Measurements from ENCODE around the gene DENND5A. TPM values are rescaled to one million over a fixed set of nuclear protein-coding genes. Genes with fewer than 3 reads are reported as not detected.

DENND5A gene
- polyA plus RNA-seq, 1 experiment: 145 TPM

DNA sequence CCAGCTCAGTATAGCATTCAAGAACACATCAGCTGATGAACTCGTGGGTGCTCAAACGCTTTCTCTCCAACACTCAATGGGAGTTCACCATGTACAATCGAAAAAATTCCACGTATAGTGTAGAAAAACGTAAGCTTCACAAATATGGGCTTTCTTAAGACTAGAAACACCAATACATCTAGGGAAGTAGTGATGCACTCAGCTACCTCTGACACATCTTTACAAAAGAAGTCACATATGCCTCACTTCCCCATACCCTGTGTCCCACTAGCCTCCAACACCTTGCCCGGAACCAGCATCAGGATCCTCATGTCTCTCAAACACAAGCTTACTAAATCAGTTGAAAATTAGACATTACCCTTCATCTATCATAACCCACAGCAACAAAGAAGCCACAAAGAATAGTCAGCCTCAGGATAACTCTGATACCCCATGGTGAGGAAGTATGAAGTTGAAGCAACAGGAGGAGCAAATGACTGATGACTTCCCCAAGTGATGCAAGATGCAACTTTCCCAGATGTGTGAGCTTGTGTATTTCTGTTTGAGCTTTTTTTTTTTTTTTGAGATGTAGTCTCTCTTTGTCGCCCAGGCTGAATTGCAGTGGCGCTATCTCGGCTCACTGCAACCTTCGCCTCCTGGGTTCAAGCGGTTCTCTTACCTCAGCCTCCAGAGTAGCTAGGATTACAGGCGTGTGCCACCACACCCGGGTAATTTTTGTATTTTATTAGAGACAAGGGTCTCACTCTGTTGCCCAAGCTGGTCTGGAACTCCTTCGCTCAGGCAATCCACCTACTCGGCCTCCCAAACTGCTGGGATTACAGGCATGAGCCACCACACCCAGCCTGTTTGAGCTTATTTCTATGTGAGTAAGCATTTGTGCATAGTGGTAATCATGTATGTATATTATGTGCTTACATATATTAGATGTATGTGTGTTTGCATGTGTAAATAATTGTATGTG, 8.5 kb upstream of the DENND5A start:
- Histone ChIP-seq H3K4me3 (ENCODE audit: low read depth, low read length) (no peak overlapping the region), H3K27me3 (ENCODE audit: control insufficient read depth, insufficient read depth, low read length) (no peaks in the 10 kb centered on the region), H3K9me3 (ENCODE audit: control insufficient read depth, insufficient read depth, low read length) (no peaks in the 10 kb centered on the region), H3K27ac (ENCODE audit: low read depth, low read length) (no peak overlapping the region)
- CTCF ChIA-PET: interaction anchor here (1.4 kb wide), 1 partner anchor 112 kb away, joined by 4 read pairs; no protein-coding TSS in a partner anchor
- POLR2A ChIA-PET: interaction anchor here (0.6 to 1.1 kb wide), 3 partner anchors 9 to 91 kb away, joined by 3 to 5 read pairs (median 3); no protein-coding TSS in a partner anchor
- TF ChIP-seq, protein P1, sequence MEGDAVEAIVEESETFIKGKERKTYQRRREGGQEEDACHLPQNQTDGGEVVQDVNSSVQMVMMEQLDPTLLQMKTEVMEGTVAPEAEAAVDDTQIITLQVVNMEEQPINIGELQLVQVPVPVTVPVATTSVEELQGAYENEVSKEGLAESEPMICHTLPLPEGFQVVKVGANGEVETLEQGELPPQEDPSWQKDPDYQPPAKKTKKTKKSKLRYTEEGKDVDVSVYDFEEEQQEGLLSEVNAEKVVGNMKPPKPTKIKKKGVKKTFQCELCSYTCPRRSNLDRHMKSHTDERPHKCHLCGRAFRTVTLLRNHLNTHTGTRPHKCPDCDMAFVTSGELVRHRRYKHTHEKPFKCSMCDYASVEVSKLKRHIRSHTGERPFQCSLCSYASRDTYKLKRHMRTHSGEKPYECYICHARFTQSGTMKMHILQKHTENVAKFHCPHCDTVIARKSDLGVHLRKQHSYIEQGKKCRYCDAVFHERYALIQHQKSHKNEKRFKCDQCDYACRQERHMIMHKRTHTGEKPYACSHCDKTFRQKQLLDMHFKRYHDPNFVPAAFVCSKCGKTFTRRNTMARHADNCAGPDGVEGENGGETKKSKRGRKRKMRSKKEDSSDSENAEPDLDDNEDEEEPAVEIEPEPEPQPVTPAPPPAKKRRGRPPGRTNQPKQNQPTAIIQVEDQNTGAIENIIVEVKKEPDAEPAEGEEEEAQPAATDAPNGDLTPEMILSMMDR (IDR thresholded peaks at IDR 0.05; ENCODE audit: low read depth, low read length): no peak
- DNase-seq (ENCODE audit: low read depth, low spot score): no peak

DNA sequence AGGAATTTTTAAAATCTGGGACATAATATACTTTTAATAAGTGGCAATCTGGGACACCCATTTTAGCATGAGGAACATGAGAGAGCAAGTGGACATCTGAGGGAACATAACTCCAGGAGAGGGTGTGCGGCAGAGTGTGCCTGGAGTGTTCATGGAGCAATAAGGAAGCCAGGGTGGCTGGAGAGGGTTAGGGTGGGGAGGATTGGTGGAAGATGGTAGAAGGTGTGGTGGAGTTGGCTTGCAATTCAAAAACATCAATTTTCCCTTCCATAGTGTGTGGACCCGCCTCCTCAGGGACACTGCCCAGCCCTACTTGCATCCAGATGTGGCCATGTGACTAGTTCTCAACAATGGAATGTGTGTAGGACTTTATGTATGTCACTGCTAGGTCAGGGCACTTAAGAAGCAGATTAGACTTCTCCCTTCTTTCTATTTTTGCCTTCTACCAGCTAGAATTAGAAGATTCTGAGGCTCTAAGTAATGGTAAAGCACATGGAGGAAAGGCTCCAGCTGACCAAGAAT, 4.4 kb upstream of the DENND5A start:
- Histone ChIP-seq H3K9me3 (ENCODE audit: control insufficient read depth, insufficient read depth, low read length) (no peaks in the 10 kb centered on the region; the same call in 1 of the 2 replicates), H3K4me3 (ENCODE audit: low read depth, low read length) (no peak overlapping the region), H3K27ac (ENCODE audit: low read depth, low read length) (no peak overlapping the region), H3K27me3 (ENCODE audit: control insufficient read depth, insufficient read depth, low read length) (no peaks in the 10 kb centered on the region)
- POLR2A ChIA-PET: no interaction called here
- no peak for DNase-seq (ENCODE audit: low read depth, low spot score)
- TF ChIP-seq, protein P1 (IDR thresholded peaks at IDR 0.05; ENCODE audit: low read depth, low read length): no peak
- CTCF ChIA-PET: interaction anchor here (0.6 kb wide), 1 partner anchor 38 kb away, joined by 4 read pairs; no protein-coding TSS in a partner anchor

DNA sequence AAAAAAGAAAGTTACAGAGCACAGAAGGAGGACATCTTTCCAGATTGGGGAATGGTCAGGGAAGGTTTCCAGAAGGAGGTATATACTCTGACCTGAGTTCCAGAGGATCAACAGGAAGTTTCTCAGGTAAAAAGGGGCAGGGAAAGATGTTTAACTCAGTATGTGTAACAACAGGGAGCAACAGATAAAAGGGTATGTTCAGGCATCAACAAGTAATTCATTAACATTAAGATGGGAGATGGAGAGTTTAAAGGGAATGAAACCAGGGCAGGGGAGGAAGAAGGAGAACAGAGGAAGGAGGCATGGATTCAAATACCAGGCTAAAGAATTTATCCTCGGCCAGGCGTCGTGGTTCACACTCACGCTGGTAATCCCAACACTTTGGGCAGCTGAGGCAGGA, 2.5 kb upstream of the DENND5A start:
- H3K9me3 ChIP-seq (ENCODE audit: control insufficient read depth, insufficient read depth, low read length): peaks cover 3% of the 10 kb centered on the region; the same call in 1 of the 2 replicates
- no peaks in the 10 kb centered on the region for H3K27me3 ChIP-seq (ENCODE audit: control insufficient read depth, insufficient read depth, low read length)
- CTCF ChIA-PET: no interaction called here
- H3K4me3 ChIP-seq (ENCODE audit: low read depth, low read length): no peak overlapping the region
- TF ChIP-seq, protein P1 (IDR thresholded peaks at IDR 0.05; ENCODE audit: low read depth, low read length): no peak
- POLR2A ChIA-PET: no interaction called here
- H3K27ac ChIP-seq (ENCODE audit: low read depth, low read length): no peak overlapping the region
- no peak for DNase-seq (ENCODE audit: low read depth, low spot score)

GRCh38 chr11:9266926-9267325, 1.8 kb upstream of the DENND5A start:
- POLR2A ChIA-PET: interaction anchor here (0.6 kb wide), 1 partner anchor 107 kb away, joined by 5 read pairs; no protein-coding TSS in a partner anchor
- CTCF ChIA-PET: no interaction called here
- Histone ChIP-seq H3K9me3 (ENCODE audit: control insufficient read depth, insufficient read depth, low read length) (peaks cover 3% of the 10 kb centered on the region; the same call in 1 of the 2 replicates), H3K4me3 (ENCODE audit: low read depth, low read length) (no peak overlapping the region), H3K27me3 (ENCODE audit: control insufficient read depth, insufficient read depth, low read length) (no peaks in the 10 kb centered on the region), H3K27ac (ENCODE audit: low read depth, low read length) (no peak overlapping the region)
- DNase-seq (ENCODE audit: low read depth, low spot score): no peak
- TF ChIP-seq, protein P1 (IDR thresholded peaks at IDR 0.05; ENCODE audit: low read depth, low read length): no peak

All from AG04450 (cell line).